GM10248 (cell line): ENCODE data around the gene DCHS2.

ENCODE experiments used
- CTCF ChIA-PET: fragments of 300-600 bp; sonication (Branson Sonifier 250); formaldehyde crosslinking; extraction: SDS; loops from one replicate; lab custom pipeline; 2021; ENCODE audit warnings: antibody characterized with exemption; lab: Yijun Ruan, JAX
- POLR2A ChIA-PET: fragments of 350-650 bp; sonication (Branson Sonifier 250); formaldehyde crosslinking; extraction: SDS; loops from one replicate; lab custom pipeline; 2020; ENCODE audit warnings: antibody characterized with exemption; lab: Yijun Ruan, JAX
- DNase-seq: peaks from one replicate; pipeline ENCODE4 v3.0.0; 2012; ENCODE audit errors: extremely low spot score
- TF ChIP-seq, protein P1 (sequence below): IDR thresholded peaks from 2 replicates; pipeline ENCODE4 v1.5.1; 2012; ENCODE audit warnings: mild to moderate bottlenecking, low read depth; ENCODE audit errors: extremely low read depth, missing control alignments, control extremely low read depth

Gene DCHS2

DNA sequence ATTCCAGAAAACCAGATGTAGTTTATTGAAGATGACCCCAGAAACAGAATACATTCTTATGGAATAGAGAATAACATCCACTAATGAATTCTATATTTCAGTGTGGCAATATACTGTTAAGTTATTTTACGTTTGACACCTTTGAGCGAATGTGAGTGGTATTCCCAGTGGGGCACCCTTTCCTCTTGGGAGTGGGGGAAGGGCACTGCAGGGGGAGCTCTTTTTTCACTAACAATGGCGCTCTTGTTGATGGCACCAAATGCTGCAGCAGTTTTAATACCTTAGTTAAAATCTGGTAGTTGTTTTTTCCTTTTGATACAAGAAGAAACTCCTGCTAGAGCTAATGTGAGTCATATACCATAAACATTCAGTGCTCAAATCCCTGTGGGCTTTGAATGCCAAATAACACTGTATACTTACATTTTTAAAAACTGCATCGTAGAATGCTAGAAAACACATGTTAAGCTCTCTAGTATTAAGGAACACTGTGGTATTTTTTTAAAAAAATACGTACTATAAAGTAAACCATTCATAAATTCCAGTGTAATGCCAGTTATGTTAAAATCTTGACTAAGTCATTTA, 178.5 kb downstream of the DCHS2 start:
- TF ChIP-seq, protein P1, sequence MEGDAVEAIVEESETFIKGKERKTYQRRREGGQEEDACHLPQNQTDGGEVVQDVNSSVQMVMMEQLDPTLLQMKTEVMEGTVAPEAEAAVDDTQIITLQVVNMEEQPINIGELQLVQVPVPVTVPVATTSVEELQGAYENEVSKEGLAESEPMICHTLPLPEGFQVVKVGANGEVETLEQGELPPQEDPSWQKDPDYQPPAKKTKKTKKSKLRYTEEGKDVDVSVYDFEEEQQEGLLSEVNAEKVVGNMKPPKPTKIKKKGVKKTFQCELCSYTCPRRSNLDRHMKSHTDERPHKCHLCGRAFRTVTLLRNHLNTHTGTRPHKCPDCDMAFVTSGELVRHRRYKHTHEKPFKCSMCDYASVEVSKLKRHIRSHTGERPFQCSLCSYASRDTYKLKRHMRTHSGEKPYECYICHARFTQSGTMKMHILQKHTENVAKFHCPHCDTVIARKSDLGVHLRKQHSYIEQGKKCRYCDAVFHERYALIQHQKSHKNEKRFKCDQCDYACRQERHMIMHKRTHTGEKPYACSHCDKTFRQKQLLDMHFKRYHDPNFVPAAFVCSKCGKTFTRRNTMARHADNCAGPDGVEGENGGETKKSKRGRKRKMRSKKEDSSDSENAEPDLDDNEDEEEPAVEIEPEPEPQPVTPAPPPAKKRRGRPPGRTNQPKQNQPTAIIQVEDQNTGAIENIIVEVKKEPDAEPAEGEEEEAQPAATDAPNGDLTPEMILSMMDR: no peak
- no peak for DNase-seq
- ChIA-PET CTCF (no interaction called here), POLR2A (no interaction called here)

DNA sequence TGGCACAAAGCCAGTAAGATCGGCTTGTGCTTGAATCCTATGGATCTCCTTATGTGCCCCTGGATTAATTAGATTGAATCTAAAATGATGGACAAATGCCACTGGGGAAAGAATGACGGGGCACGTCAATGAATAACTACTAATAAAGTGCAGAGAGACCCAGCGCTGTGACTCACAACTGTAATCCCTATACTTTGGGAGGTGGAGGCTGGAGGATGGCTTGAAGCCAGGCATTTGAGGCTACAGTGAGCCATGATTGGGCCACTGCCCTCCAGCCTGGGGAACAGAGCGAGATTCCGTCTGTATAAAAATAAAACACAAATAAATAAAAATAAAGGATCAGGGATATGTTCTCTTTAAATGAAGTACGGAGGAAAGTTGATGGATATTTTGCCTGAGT, 179.4 kb downstream of the DCHS2 start:
- no peak for DNase-seq
- ChIA-PET CTCF (no interaction called here), POLR2A (no interaction called here)
- TF ChIP-seq, protein P1: no peak

DNA sequence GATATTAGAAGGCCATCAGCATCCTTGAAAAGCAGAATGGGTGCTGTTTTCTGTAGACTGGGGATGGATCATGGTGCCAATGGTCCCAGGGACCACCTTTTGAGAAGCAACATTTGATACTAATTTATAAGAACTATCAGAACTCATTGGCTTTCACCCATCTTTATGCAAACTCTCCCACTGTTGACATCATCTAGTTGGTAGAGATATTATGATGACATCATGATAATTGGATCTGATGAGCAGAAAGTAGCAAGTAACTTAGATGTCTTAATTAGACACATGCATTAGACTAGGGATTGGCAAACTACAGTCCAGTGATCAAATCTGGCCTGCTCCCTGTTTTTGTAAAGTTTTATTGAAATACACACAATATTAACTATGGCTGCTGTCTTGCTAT, 181.0 kb downstream of the DCHS2 start:
- CTCF ChIA-PET: interaction anchor here (1.0 to 1.3 kb wide), 2 partner anchors 10 to 19 kb away, joined by 3 to 4 read pairs; no protein-coding TSS in a partner anchor
- POLR2A ChIA-PET: no interaction called here
- no peak for DNase-seq
- TF ChIP-seq, protein P1: no peak

DNA sequence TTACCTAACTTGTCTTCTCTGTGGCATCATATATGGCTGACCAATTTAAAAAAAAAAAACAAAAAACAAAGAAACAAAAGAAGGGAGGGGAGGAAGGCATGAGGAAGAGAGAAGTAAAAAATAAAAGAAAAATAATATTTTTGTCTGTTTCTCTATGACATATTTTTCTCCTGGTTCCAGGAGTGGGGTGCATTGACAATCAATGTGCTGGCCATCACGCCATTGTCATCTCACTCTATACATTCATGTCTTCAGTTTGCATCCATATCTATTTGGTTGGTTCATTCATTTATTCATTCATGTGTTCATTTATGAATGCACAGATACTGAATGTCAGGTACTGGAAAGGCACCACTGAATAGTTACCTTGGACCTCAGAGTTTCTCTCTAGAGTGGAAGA, 183.4 kb downstream of the DCHS2 start:
- ChIA-PET POLR2A (no interaction called here), CTCF (no interaction called here)
- TF ChIP-seq, protein P1: no peak
- no peak for DNase-seq

DNA sequence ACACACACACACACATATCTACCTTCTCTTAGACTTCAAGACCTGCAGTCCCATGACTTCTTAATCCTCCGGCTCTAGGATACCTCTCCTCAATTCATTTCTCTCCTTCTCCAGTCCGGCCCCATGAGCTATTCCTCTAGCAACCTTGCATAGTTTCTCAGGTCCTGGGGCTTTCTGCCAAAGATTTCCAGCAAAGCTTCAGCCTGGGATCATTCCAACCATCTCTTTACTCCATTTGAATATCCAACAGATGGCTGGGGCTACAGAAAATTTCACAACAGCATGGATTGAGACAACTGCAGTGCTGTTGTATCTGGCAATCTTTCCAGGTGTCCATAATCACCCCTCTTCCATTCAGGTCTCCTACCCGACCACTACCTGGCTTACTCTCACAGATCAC, 184.1 kb downstream of the DCHS2 start:
- TF ChIP-seq, protein P1: no peak
- POLR2A ChIA-PET: no interaction called here
- DNase-seq: no peak
- CTCF ChIA-PET: no interaction called here

DNA sequence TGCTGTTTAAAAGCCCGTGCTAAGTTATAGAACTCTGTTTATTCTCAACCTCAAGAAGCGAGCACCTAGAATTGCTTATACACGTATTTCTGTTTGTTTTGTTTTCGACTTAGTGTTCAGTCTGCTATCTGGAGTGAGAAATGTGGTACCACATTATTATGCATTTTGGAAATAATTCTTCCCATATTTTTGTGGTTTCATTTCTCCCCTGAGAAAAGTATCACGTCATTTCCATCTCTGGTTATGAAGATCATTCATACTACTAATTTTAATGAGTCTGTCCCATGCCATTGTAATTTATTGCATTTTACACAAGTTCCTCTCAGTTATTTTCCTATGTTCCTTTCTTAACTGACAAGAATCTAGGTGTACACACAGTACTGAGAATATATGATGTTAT, 186.0 kb downstream of the DCHS2 start:
- TF ChIP-seq, protein P1: no peak
- ChIA-PET POLR2A (no interaction called here), CTCF (no interaction called here)
- DNase-seq: no peak
